HUDEP-2 (cell line): ENCODE data around the gene PLIN3.
"Not testable (repeated sequence)": the region's sequence is repeated elsewhere in the genome, so short reads cannot be mapped to it uniquely, and the experiment has no call there.

Experiments used
- DNase-seq, 76 experiments: peaks; one replicate each; lab custom pipeline; 2025; ENCODE audit not compliant: unreplicated experiment in 76 of 76; lab: John Stamatoyannopoulos, UW

The PLIN3 gene

GRCh38 chr19:4815426-4816201, 51.9 kb downstream of the PLIN3 start:
- DNase-seq = peak in 75 of 76 experiments; percentile 44 to 98 (median 93)

- no peak for DNase-seq
These were observed 52.6 kb downstream of the PLIN3 start for GRCh38 chr19:4814625-4815425.

- peak in 71 of 76 experiments; percentile 16 to 93 (median 79) for DNase-seq
These were observed 55.9 kb downstream of the PLIN3 start for GRCh38 chr19:4811328-4812131.

- DNase-seq = no peak
These were observed 60.3 kb downstream of the PLIN3 start for GRCh38 chr19:4807188-4807587.

- no peak for DNase-seq
These were observed 61.1 kb downstream of the PLIN3 start for GRCh38 chr19:4806384-4806783.

- not testable (repeated sequence) for DNase-seq
These were observed 62.3 kb downstream of the PLIN3 start for GRCh38 chr19:4805140-4805539.

GRCh38 chr19:4803736-4804695, 63.5 kb downstream of the PLIN3 start:
- DNase-seq = peak in 50 of 76 experiments; percentile 9 to 65 (median 40)

- DNase-seq = no peak
These were observed 64.8 kb downstream of the PLIN3 start for GRCh38 chr19:4802711-4803110.

- no peak for DNase-seq
These were observed 66.3 kb downstream of the PLIN3 start for GRCh38 chr19:4801085-4801619.

GRCh38 chr19:4800591-4801081, 66.8 kb downstream of the PLIN3 start:
- no peak for DNase-seq

GRCh38 chr19:4795400-4795799, 72.1 kb downstream of the PLIN3 start:
- no peak for DNase-seq

GRCh38 chr19:4794971-4795370, 72.5 kb downstream of the PLIN3 start:
- no peak for DNase-seq

GRCh38 chr19:4793278-4793677, 74.2 kb downstream of the PLIN3 start:
- not testable (repeated sequence) for DNase-seq

- DNase-seq = not testable (repeated sequence)
These were observed 74.6 kb downstream of the PLIN3 start for GRCh38 chr19:4792866-4793195.

- peak in 7 of 76 experiments; percentile 11 to 42 (median 29) for DNase-seq
These were observed 75.2 kb downstream of the PLIN3 start for GRCh38 chr19:4792019-4792865.

GRCh38 chr19:4791183-4792018, 76.1 kb downstream of the PLIN3 start, which contains the start of gene FEM1A:
Gene FEM1A (plus strand): TSS chr19:4791734. CDS start chr19:4791855, 121 bp downstream.
- DNase-seq = peak; percentile 85 to 100 (median 100)
